Natural killer cell (primary cell): ENCODE data around the gene PHF5A. TPM values are rescaled to one million over a fixed set of nuclear protein-coding genes. Genes with fewer than 3 reads are reported as not detected.

Experiments
- ATAC-seq, 3 donors: fragments of 150-1000 bp in 2 of 3; fragments of 200-7000 bp in 1 of 3; cut with Tn5 transposase; 1 replicate in 1 of 3; 2 replicates in 2 of 3; pipeline ENCODE4 v1.10.0; 2021; ENCODE audit warnings: mild to moderate bottlenecking in 2 of 3, moderate library complexity in 2 of 3
- DNase-seq, 2 donors: peaks; one replicate each; pipeline versions ENCODE4 v3.0.0 to v3.0.0-alpha.2; 2013 to 2021; ENCODE audit warnings: mixed read lengths in 1 of 2
- H3K27ac ChIP-seq: one replicate; pipeline ENCODE4 v1.5.1; 2013; ENCODE audit warnings: mild to moderate bottlenecking, low read length
- H3K27me3 ChIP-seq: one replicate; pipeline ENCODE4 v1.6.1; 2013; ENCODE audit warnings: low read length; ENCODE audit not compliant: control insufficient read depth, insufficient read depth
- H3K36me3 ChIP-seq: one replicate; pipeline ENCODE4 v1.6.1; 2013; ENCODE audit warnings: low read length; ENCODE audit not compliant: control insufficient read depth, insufficient read depth
- H3K4me1 ChIP-seq: one replicate; pipeline ENCODE4 v1.6.1; 2013; ENCODE audit warnings: low read length; ENCODE audit not compliant: control insufficient read depth, insufficient read depth
- H3K4me3 ChIP-seq: one replicate; pipeline ENCODE4 v1.5.1; 2013; ENCODE audit warnings: low read length
- H3K9me3 ChIP-seq: one replicate; pipeline ENCODE4 v1.6.1; 2013; ENCODE audit warnings: low read length; ENCODE audit not compliant: control insufficient read depth, insufficient read depth
- H3K27ac Mint-ChIP-seq, 2 donors: one replicate each; pipeline ENCODE4 v1.8.0; 2022; ENCODE audit warnings: mild to moderate bottlenecking in 2 of 2, mixed read lengths in 2 of 2, moderate library complexity in 1 of 2
- H3K27me3 Mint-ChIP-seq, 2 donors: one replicate each; pipeline ENCODE4 v1.8.0; 2022; ENCODE audit warnings: low read depth in 2 of 2, mixed read lengths in 2 of 2
- H3K36me3 Mint-ChIP-seq: one replicate; pipeline ENCODE4 v1.8.0; 2022; ENCODE audit warnings: mixed read lengths
- H3K4me1 Mint-ChIP-seq, 2 donors: one replicate each; pipeline ENCODE4 v1.8.0; 2022; ENCODE audit warnings: mixed read lengths in 2 of 2
- H3K4me3 Mint-ChIP-seq: one replicate; pipeline ENCODE4 v1.8.0; 2022; ENCODE audit warnings: mild to moderate bottlenecking, moderate library complexity, mixed read lengths
- H3K9me3 Mint-ChIP-seq, 2 donors: one replicate each; pipeline ENCODE4 v1.8.0; 2022; ENCODE audit warnings: mixed read lengths in 2 of 2
- CTCF ChIP-seq: fragments of 200-600 bp; IDR thresholded peaks from one replicate; pipeline ENCODE4 v1.8.0; 2022; ENCODE audit warnings: antibody characterized with exemption
- WGBS: methylation state at CpG from one replicate; pipeline ENCODE4 v1.1.7; 2013; ENCODE audit warnings: missing lambda C conversion rate; ENCODE audit not compliant: insufficient coverage; 5-methylcytosine and 5-hydroxymethylcytosine counted together
- intact Hi-C: fragments of 100-400 bp; cut with micrococcal nuclease; formaldehyde crosslinking; loops from one replicate; pipeline ENCODE4 v1.14.2; 2022
- total RNA-seq, 4 donors: library from RNA; stranded (reverse); fragments of 120-200 nt in 1 of 4; gene quantifications; one replicate each; pipeline versions ENCODE4 v1.2.3 to v1.2.4, GENCODE V29; 2013 to 2022

The PHF5A gene
- total RNA-seq, 3 donors from 2014 or later (not counting 1 experiment from before 2014, with no cell fraction given) = 31.8 to 41.8 (median 37.6) TPM

- intact Hi-C loops = loop anchor here (2.0 kb wide), 1 partner anchor 42 kb away; no protein-coding TSS in a partner anchor
- H3K36me3 ChIP-seq = no peaks in the 10 kb centered on the region
- H3K4me1 ChIP-seq = peaks cover 31% of the 10 kb centered on the region
- Mint-ChIP-seq H3K36me3 (no peaks in the 10 kb centered on the region), H3K27ac (peak within 1 kb of the TSS; percentile 93 to 99), H3K4me1 (peaks cover 35 to 54% of the 10 kb centered on the region in 2 donors), H3K27me3 (no peaks in the 10 kb centered on the region), H3K4me3 (peak within 1 kb of the TSS; percentile 93), H3K9me3 (no peaks in the 10 kb centered on the region)
- DNase-seq = peak; percentile 94 to 98
- no peaks in the 10 kb centered on the region for H3K9me3 ChIP-seq
- peak within 1 kb of the TSS; percentile 91 for H3K4me3 ChIP-seq
- TF ChIP-seq CTCF = no peak
- H3K27ac ChIP-seq = peak within 1 kb of the TSS; percentile 100
- no peaks in the 10 kb centered on the region for H3K27me3 ChIP-seq
- under 1% methylated on average over 85 of the region's 85 CpGs for WGBS
- peak; percentile 71 to 91 (median 75) for ATAC-seq
These were observed 21.7 kb downstream of the PHF5A start, which contains the start of gene TOB2 for GRCh38 chr22:41446639-41447434. Gene TOB2 (minus strand): TSS chr22:41446801. CDS start chr22:41437345, 9,456 bp downstream.

DNA sequence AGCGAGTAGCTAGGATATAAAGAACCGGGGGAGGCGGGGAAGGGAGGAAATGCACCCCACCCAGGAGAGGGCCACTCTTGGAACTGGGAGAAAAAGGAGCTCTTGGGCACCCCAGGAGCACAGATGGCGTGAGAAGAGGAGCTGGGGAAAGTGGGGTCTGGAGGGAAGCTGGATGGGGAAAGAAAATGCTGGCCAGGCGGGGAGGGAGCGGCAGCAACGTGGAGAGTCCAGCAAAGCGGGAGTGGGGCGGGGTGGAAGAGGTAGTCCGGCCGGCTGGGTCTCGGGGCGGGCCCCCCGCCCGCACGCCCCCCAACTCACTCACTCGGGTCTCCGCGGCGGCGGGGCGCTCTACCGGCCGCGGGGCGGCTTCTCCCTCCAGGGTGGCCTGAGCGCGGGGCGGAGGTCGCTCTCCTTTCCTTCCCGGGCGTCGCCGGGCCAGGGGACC lies 22.4 kb downstream of the PHF5A start:
- peak overlapping the region; percentile 91 for H3K4me3 ChIP-seq
- DNase-seq (peak in 1 of 2 donors; percentile 39), ATAC-seq (no peak)
- H3K4me3 Mint-ChIP-seq = peak overlapping the region; percentile 93
- H3K36me3 Mint-ChIP-seq = no peaks in the 10 kb centered on the region
- no peaks in the 10 kb centered on the region for H3K36me3 ChIP-seq
- TF ChIP-seq CTCF = no peak
- H3K9me3 Mint-ChIP-seq = no peaks in the 10 kb centered on the region
- peak overlapping the region; percentile 93 to 99 for H3K27ac Mint-ChIP-seq
- peak overlapping the region; percentile 100 for H3K27ac ChIP-seq
- under 1% methylated on average over 33 of the region's 34 CpGs for WGBS
- no peaks in the 10 kb centered on the region for H3K27me3 Mint-ChIP-seq
- peaks cover 35 to 54% of the 10 kb centered on the region in 2 donors for H3K4me1 Mint-ChIP-seq
- intact Hi-C loops = loop anchor here (2.0 kb wide), 1 partner anchor 41 kb away; no protein-coding TSS in a partner anchor
- H3K4me1 ChIP-seq = peaks cover 31% of the 10 kb centered on the region
- no peaks in the 10 kb centered on the region for H3K27me3 ChIP-seq
- H3K9me3 ChIP-seq = no peaks in the 10 kb centered on the region

DNA sequence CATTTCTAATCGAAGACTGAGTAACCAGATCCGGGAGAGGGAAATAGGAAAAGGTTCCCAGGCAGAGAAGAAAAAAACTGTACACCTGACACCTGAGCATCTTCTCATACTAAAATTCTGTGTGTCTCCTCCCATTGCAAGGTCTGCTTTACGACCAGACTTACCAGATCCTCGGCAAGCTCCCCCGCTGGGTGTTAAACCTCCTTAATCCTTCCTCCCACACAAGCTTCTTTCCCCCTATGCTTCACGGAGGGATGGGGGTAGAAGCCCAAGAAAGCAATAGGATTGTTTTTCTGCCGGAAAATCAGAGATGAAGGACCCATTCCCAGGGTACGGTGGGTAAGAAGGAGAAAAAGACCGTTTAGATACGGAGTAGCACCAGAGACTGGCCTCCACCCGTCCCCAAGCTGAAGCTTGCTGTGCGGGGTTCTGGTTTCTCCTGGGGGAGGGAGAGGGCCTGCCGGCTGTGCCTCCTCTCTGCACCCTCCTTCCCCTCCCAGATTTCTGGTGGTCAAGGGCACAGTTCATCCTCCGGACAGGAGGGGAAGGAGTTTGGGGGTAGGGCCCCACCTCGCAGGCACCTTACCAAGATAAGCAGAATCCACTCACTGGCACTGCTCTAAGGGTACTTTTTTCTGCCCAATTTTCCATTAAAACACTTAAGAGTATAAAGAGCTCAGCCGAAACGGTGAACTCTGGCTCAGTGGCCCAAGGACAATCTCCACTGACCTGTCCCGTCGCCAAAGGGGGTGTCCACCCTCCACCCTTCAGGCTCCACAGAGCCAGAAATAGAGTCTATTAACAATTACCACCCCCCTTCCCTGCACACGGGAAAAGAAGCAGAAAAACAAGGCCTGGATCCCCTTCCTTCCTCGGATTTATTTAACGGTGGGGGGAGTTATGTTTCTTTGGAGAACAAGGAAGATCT lies 23.1 kb downstream of the PHF5A start:
- H3K27ac Mint-ChIP-seq = peak overlapping the region; percentile 93 to 99
- no peaks in the 10 kb centered on the region for H3K9me3 Mint-ChIP-seq
- ATAC-seq (no peak), DNase-seq (peak in 1 of 2 donors; percentile 65)
- intact Hi-C loops = loop anchor here (2.0 kb wide), 1 partner anchor 41 kb away; no protein-coding TSS in a partner anchor
- Histone ChIP-seq H3K9me3 (no peaks in the 10 kb centered on the region), H3K4me1 (peaks cover 31% of the 10 kb centered on the region), H3K27me3 (no peaks in the 10 kb centered on the region), H3K4me3 (peak overlapping the region; percentile 91), H3K36me3 (no peaks in the 10 kb centered on the region), H3K27ac (peak overlapping the region; percentile 100)
- H3K4me1 Mint-ChIP-seq = peaks cover 35 to 54% of the 10 kb centered on the region in 2 donors
- WGBS = 0% methylated on average over 19 of the region's 22 CpGs
- peak overlapping the region; percentile 93 for H3K4me3 Mint-ChIP-seq
- no peaks in the 10 kb centered on the region for H3K27me3 Mint-ChIP-seq
- H3K36me3 Mint-ChIP-seq = no peaks in the 10 kb centered on the region
- no peak for TF ChIP-seq CTCF
